HG03139 (cell line): Measurements from ENCODE around the gene PLPP1.

Experiments
- ATAC-seq: cut with Tn5 transposase; IDR thresholded peaks from one replicate; pipeline ENCODE4 v1.9.1; 2021; ENCODE audit not compliant: unreplicated experiment

The PLPP1 gene

DNA sequence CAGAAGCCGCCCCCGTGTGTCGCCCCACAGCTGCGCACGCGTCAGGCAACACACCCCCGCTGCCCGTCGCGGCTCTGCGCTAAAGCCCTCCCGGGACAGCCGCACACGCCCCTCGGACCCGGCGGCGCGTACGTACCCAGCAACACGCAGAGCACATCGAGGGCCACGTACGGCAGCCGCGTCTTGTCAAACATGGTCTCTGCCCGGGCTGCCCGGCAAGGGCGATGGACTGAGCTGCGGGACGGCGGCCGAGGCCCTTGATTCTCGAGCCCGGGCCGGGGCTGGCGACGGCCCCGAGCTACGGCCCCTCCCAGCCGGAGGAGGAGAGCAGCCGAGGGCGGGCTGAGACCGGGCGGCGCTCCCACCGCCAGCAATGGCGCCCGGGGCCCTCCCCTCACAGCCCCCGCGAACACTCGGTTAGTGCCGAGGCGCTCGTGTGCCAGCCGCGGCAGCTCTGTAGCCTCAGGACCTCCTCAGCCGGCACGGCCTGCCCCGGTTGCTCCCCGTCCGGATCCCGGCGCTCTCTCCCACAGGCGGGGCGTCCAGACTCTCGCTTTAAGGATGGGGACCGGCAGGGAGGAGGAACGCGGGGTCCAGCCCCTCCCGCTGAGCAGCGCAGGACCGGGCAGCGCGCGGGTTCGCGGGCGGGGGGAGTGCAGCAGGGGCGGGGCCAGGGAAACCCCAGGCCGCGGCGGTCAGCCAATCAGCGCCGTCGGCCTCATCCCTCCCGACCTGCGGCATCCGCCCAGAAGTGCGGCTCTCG, at the start of gene PLPP1:
PLPP1 (minus strand) TSS at position 529 of the 763 bp plus-strand sequence; CDS start at position 194, 335 bp downstream.
- ATAC-seq = peak; percentile 83

DNA sequence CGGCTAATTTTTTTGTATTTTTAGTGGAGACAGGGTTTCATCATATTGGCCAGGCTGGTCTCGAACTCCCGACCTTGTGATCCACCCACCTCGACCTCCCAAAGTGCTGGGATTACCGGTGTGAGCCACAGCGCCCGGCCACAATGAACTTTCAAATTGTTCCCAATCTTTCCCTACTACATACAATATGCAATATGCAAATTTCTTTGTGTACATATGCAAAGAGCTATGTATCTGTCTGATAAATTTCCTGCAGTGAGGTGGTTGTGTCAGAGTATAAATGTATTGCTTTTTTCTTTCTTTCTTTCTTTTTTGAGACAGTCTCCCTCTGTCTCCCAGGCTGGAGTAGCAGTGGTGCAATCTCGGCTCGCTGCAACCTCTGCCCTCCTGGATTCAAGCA, 48.8 kb upstream of the PLPP1 start:
- ATAC-seq = no peak

DNA sequence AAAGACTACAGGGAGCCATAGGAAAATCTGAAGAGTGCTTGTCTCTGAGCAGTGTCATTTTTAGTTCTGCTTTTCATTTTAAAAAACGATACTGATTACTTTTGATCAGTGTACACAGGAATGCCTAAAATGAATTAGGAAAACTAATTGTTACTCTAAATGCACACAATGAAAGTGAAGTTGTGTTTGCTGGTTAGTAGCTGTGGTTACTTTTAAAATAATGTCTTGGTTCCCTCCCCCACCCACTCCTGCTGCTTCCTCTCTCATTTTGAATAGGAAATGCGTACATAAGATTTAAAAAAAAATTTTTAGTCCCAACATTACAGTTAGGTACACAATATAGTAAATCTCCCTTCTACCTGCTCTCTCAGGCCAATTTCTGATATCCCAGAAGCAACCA, 47.5 kb upstream of the PLPP1 start:
- no peak for ATAC-seq

DNA sequence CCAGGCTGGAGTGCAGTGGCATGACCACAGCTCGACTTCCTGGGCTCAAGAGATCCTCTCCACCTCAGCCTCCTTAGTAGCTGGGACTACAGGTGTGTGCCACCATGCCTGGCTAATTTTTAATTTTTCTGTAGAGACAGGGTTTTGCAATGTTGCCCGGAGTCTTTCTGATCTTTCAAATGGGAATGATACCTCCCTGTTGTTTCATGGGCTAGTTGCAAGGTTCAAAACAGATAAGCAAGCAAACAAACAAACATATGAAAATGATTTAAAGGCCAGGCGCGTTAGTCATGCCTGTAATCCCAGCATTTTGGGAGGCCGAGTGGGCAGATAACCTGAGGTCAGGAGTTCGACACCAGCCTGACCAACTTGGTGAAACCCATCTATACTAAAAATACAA, 45.3 kb upstream of the PLPP1 start:
- ATAC-seq = no peak

DNA sequence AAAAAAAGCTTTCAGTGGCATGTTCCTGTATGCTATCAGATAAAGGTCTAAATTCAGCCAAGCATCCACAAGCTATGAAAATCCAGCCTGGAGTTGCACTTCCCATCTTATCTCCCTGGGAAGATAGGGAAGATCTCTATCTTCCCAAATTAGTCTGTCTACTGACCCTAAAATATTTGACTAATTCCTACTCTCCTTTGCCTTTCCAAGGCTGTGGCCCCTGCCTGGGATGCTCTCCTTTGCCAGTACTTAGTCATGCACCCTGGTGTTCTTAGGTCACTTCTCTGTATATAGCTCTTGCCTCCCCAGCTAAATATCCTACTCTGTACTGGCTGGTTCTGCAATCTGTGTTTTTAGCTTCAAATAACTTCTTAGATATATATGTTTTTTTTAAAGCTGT, 44.0 kb upstream of the PLPP1 start:
- no peak for ATAC-seq

DNA sequence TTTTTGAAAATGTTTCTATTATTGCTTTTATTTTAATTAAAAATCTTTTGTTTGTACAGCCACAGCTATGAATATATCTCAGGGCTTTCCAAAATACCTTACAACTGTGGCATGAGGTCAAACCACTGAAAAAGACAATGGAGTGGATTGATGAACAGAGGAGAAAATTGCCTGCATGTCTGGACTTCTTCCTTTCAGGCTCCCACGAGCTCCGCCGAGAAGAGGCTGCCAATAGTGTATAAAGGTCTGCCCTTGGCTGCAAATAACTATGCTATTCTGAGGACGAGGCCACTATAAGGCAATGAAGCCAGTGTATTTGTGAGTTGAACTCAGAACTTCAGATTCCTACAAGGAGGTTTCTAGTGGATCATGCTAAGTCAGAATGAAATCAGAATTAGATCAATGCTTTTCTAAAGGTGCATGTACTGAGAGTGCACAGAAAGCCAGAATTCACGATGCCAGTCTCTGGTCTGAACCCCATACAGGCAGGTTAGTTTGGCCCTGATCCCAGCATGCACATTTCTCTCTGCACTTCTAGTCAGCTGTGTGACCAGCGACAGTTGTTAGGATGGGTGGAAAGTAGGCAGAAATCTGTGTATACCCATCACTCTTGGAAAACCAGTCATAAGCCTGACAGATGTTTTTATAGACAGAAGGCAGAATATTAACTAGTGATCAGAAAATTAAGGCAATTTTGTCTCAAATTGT, 42.7 kb upstream of the PLPP1 start:
- ATAC-seq = no peak

DNA sequence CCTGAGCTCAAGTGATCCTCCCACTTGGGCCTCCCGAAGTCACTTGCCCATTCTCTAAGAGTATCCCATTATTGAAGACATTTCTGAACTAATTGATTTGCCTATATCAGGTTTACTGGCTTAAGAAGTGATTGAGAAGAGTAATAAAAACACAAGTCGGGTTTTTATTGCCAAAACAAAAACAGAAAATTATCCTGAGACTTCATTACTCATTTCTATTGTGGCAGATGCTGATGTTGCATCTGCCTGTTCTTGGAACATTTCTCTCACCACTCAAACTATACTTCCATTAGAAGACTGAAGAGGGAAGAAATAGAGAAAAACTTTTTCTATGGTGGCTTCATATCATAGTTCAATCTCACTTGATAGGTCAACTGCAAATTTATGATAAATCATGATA, 41.9 kb upstream of the PLPP1 start:
- ATAC-seq = no peak

DNA sequence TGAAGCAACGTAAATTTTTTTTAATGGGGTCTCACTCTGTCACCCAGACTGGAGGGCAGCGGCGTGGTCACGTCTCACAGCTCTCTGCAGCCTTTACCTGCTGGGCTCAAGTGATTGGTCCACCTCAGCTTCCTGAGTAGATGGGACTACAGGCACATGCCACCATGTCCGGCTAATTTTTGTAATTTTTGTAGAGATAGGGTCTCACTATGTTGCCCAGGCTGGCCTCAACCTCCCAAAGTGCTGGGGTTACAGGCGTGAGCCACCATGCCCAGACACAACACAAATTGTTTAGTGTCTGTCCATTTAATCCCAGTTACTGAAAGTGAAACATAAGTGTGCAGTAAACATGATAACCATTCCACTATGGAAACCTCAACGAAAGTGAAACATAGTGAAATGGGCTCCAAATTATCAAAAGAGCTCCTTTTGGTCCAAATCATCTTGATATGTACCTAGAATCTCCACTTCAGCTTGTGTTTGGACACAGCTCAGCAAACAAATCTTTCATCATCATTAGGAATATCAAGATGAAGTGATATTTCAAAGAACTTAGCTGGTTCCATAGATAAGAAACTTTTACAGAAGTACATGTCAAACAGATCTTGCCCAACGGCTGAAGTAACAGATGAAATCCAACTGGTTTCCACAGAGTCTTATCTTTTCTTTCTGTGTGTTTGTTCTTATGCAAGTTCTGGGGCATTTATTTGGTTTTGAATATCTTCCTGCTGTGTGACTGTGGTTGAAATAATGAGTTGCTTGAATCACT, 41.2 kb upstream of the PLPP1 start:
- no peak for ATAC-seq

DNA sequence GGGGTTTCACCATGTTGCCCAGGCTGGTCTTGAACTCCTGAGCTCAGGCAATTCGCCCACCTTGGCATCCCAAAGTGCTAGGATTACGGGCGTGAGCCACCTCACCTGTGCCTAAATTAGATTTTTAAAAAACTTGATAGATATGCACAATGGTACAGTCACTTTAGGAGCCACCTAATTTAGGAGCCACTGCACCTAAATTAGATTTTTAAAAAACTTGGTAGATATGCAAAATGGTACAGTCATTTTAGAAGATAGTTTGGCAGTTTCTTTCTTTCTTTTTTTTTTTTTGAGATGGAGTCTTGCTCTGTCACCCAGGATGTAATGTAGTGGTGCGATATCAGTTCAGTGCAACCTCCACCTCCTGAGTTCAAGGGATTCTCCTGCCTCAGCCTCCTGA, 37.8 kb upstream of the PLPP1 start:
- ATAC-seq = no peak

DNA sequence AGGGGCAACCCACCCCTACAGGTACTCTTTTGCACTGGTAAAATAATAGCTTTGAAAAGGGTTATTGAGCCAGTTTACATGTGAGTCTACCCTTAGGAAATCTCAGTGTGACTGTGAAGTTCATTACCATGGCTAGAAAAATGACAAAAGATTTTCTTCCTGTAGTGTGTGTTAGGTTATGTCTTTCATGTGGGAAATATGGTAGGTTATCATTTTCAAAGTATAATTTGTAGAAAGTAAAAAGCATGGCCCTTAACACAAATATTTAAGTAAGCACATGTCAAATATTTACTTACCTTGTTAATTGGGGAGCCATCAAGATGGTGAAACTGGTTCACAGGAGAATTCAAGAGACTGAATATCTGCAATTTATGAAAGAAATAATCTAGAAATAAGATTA, 37.3 kb upstream of the PLPP1 start:
- ATAC-seq = no peak

DNA sequence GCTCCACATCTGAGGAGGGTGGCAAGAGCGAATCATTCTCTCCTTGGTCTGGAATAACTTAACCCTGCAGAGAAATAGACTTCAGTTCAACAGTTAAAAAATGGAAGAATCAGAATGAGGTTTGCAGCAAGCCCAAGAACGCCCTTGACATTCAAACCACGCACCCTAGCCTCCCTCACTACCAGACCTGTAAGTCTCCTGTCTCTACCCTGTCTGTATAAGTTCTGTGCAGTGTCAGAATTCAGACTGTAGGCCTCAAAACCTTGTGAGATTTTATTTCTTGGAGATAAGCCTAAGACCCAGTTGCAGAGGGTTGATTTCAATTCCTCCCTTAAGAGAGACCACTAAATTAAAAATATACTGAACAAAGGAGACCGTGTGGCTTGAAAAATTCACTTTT, 35.8 kb upstream of the PLPP1 start:
- ATAC-seq = no peak

DNA sequence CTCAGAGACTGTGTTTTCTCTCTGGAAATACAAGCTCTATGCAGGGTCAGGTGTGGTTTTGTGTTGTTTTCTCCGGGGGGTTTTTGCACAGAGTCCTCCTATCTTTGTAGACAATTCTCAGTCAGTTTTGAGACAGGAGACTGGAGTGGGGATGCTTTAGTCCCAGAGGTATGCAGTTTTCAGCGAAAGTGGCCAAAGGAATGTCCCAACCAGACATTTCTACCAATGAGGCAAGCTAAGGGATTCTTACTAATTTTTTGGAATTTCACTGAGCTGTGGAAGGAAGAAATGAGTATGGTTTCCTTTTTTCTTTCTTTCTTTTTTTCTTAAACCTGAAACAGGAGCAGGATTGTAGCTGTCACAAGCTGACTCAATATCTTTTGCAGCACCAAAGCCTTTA, 35.3 kb upstream of the PLPP1 start:
- no peak for ATAC-seq

DNA sequence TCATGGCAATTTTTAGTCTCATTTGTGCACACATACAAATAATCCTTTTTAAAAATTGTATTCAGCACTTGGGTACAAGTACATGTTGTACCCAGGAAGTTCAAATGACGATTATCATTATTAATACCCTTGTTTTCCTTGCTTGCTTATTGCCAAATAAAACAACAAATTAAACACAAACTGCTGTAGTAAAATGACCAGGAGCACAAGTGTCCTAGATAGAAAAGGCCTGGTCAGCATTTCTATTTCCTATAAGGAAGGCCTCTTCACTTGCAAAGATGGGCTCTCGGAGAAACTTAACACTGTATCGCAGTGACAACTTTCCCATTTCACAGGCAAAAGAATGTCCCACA, 34.7 kb upstream of the PLPP1 start:
- no peak for ATAC-seq

DNA sequence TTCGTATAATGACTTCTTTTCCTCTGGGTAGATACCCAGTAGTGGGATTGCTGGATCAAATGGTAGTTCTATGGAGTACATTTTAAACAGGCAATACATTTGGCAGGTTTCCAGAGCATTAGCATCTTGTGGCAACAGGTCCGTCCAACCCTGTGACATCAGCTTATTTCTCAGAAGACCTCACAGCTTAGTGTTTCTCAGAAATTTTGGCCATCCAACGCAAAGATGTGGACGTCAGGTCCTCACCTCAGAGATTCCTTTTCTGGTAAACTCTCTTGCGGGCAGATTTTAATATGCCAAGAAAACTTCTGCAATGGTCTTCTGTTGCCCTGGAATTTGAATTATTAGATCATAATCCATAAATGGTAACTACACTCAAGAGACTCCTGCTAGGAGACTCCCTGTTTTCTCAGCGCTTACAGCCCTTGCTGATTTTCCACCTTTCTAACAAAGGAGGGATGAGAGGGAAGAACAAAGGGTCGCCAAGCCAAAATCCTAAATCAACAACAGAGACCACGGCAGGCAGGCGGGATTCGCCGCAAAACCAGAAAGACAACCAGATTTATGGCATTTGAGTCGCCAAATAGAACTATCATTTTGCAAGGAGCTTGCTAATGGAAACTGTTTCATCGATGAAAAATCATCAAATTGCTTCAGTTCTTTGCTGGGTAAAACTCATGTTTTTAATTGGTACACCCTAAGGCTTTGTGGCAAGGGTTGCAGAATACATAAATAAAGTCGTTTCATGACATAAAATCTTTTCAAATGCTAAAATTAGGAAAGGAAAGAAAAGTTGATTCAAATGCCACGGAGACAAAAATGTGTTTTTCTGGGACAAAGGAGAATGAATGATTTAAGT, 34.1 kb upstream of the PLPP1 start:
- no peak for ATAC-seq

DNA sequence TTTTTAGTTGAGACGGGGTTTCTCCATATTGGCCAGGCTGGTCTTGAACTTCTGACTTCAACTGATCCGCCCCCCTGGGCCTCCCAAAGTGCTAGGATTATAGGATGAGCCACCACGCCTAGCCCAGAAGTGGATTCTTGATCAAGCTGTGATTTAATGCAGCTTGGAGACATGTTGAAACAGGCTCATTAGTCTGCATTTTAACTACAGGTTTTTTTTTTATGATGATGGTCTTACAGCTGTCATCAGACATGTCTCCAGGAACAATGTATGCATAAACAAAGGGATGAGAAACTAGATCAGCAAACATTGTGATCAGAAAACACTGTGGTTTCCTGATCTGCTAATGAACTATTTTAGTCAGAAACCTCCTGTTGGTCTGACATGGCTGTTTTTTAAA, 30.0 kb upstream of the PLPP1 start:
- ATAC-seq = no peak

DNA sequence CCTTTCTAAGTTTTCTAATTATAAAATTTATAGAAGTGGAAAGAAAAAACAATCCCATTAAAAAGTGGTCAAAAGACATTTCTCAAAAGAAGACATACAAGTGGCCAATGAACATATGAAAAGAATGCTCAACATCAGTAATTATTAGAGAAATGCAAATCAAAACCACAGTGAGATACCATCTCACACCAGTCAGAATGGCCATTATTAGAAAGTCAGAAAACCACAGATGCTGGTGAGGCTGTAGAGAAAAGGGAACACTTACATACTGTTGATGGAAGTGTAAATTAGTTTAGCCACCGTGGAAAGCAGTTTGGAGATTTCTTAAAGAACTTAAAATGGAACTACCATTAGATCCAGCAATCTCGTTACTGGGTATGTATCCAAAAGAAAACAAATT, 23.7 kb upstream of the PLPP1 start:
- no peak for ATAC-seq

DNA sequence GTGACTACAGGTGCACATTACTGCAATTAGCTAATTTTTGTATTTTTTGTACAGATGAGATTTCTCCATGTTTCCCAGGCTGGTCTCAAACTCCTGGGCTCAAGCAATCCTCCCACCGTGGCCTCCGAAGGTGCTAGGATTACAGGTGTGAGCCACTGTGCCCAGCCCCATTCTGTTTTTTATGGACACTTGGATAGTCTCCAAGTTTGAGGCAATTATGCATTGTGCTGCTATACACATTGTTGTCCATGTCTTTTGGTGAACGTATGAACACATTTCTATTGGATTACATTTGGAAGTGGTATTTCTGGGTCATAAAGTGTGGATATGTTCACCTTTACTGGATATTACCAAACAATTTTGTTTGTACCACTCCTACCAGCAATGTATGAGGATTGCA, 22.4 kb upstream of the PLPP1 start:
- ATAC-seq = no peak

DNA sequence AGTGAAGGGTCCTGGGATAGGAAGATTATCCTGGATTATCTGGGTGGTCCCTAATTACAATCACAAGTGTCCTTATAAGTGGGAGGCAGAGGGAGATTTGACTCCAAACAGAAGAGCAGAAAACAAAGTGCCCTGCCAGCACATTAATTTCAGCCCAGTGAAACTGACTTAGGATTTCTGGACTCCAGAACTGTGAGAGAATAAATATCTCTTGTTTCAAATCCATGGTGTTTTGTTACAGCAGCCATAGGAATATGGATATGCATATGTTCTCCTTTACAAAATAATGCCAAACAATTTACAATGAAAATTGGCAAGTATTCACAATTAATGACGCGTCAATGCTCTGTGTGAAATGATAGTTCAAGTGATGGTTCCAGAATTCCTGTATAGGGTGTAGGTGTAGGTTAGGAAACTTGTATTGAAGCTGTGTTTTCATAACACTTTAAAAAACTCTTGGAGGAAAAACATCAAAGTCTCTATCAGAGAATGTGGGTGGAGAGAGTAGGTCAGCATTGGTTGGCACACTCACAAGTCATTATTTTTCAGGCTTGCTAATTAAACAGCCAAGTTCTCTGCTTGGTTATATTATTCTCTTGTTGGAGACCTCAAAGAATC, 19.9 kb upstream of the PLPP1 start:
- ATAC-seq = no peak

DNA sequence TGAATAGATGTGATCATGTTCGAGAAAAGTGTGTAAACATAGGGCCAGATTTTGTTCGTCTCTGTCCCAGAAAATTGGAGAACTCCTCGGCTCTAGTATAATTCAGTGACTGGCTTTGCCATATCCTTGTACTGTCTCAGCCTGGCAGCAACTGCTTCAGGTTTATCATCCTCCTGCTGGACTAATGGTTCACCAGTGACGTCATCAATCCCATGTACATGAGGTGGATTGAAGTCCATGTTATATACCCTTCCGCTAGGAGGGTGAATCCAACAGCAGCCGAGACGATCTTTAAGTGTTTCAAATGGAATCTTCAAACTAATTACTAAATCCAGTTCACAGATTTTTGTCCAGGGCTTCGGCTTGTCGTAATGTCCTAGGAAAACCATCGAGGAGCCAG, 17.1 kb upstream of the PLPP1 start:
- ATAC-seq = no peak

DNA sequence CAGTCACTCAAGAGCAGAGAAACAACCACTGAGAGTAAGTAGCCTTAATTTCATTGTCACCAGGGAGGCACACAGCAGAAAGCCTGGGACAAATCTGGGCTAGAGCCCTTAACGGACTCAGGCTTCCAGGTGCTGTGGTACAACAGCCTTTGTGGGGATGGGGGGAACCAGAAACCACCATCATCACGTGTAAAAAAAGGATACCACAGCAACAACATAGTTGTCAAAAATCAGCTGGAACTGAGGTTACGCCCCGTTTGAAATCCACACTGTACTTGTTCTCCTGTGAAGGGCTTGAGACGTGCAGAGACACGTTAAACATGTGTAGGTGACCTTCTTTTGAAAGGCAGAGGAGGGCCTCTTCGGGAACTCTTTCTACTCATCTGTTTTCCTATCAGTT, 16.6 kb upstream of the PLPP1 start:
- ATAC-seq = no peak

DNA sequence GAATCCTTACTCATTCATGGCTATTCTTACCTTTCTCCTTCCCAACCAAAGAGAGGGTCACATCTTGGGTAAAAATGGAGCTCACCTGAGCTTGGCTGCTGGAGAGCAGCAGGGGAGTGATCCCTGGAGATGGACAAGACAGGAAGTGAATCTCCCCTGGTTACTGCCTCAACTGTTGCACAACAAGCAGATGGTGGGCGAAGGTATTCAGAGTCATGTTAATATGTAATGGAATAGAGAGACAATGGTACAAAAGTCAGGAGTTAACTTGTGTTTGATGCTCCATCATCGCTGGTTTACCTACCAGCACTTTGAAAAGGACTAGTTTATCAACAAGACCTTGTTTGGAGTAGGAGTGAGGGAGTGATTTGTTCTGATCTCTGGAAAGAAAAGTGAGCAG, 13.0 kb upstream of the PLPP1 start:
- ATAC-seq = no peak
